SK-N-SH (cell line): Measurements from ENCODE around the gene ASIC4. TPM values are rescaled to one million over a fixed set of nuclear protein-coding genes. Genes with fewer than 3 reads are reported as not detected.

ENCODE experiments used
- CTCF ChIP-seq: fragments of 200-600 bp; sonication (generic); IDR thresholded peaks from 2 replicates; pipeline ENCODE4 v1.6.1; 2017; ENCODE audit warnings: antibody characterized with exemption, mild to moderate bottlenecking, moderate library complexity
- EP300 ChIP-seq, 2 experiments: IDR thresholded peaks; 2 replicates each; pipeline versions ENCODE4 v1.4.0 to v1.6.1; 2012; ENCODE audit warnings: borderline replicate concordance in 1 of 2, low read depth in 1 of 2, low read length in 1 of 2
- EZH2phosphoT487 ChIP-seq: fragments of 200-600 bp; sonication (generic); IDR thresholded peaks from 2 replicates; pipeline ENCODE4 v1.6.1; 2017; ENCODE audit warnings: low read depth, mixed run types, mild to moderate bottlenecking, antibody characterized with exemption, moderate library complexity, borderline replicate concordance
- FOSL2 ChIP-seq: IDR thresholded peaks from 2 replicates; pipeline ENCODE4 v1.4.0; 2012; ENCODE audit warnings: low read depth, mild to moderate bottlenecking, moderate library complexity, borderline replicate concordance
- FOXJ3 ChIP-seq: sonication (generic); formaldehyde crosslinking; IDR thresholded peaks from 2 replicates; pipeline ENCODE4 v1.5.1; 2020; ENCODE audit warnings: mild to moderate bottlenecking, missing genetic modification reagents
- GABPA ChIP-seq: IDR thresholded peaks from 2 replicates; pipeline ENCODE4 v1.4.0; 2012; ENCODE audit warnings: low read depth, mild to moderate bottlenecking
- GATA2 ChIP-seq: sonication (generic); formaldehyde crosslinking; IDR thresholded peaks from 2 replicates; pipeline ENCODE4 v1.5.0; 2020; ENCODE audit warnings: mild to moderate bottlenecking, missing genetic modification reagents
- MAX ChIP-seq: IDR thresholded peaks from 2 replicates; pipeline ENCODE4 v1.4.0; 2012; ENCODE audit warnings: low read depth
- NFIC ChIP-seq: IDR thresholded peaks from 2 replicates; pipeline ENCODE4 v1.4.0; 2012; ENCODE audit warnings: borderline replicate concordance
- NRF1 ChIP-seq: IDR thresholded peaks from 2 replicates; pipeline ENCODE4 v1.6.1; 2012; ENCODE audit warnings: low read depth, mild to moderate bottlenecking, low read length
- POLR2AphosphoS5 ChIP-seq: IDR thresholded peaks from 2 replicates; pipeline ENCODE4 v1.6.1; 2012; ENCODE audit warnings: low read depth, low read length
- RCOR1 ChIP-seq: fragments of 150-350 bp; IDR thresholded peaks from 2 replicates; pipeline ENCODE4 v1.6.1; 2017; ENCODE audit warnings: antibody characterized with exemption, low read length
- RFX5 ChIP-seq: IDR thresholded peaks from 2 replicates; pipeline ENCODE4 v1.6.1; 2012; ENCODE audit warnings: mild to moderate bottlenecking, improper control_type of control experiment, low read length
- RXRA ChIP-seq: IDR thresholded peaks from 2 replicates; pipeline ENCODE4 v1.4.0; 2012; ENCODE audit warnings: low read depth, mild to moderate bottlenecking, borderline replicate concordance
- SIN3A ChIP-seq: IDR thresholded peaks from 2 replicates; pipeline ENCODE4 v1.6.1; 2012; ENCODE audit warnings: low read depth, mild to moderate bottlenecking, low read length, moderate library complexity, borderline replicate concordance
- TAF1 ChIP-seq: IDR thresholded peaks from 2 replicates; pipeline ENCODE4 v1.6.1; 2012; ENCODE audit warnings: low read depth, mild to moderate bottlenecking, low read length, moderate library complexity, borderline replicate concordance
- TCF12 ChIP-seq: IDR thresholded peaks from 2 replicates; pipeline ENCODE4 v1.4.0; 2012
- TEAD4 ChIP-seq: IDR thresholded peaks from 2 replicates; pipeline ENCODE4 v1.4.0; 2012; ENCODE audit warnings: mild to moderate bottlenecking, borderline replicate concordance; ENCODE audit not compliant: insufficient read depth
- USF2 ChIP-seq: fragments of 150-350 bp; IDR thresholded peaks from 2 replicates; pipeline ENCODE4 v1.6.1; 2017; ENCODE audit warnings: antibody characterized with exemption, low read length, low read depth, borderline replicate concordance
- YY1 ChIP-seq: IDR thresholded peaks from 2 replicates; pipeline ENCODE4 v1.4.0; 2012; ENCODE audit warnings: low read depth, mild to moderate bottlenecking
- ZBTB33 ChIP-seq: IDR thresholded peaks from 2 replicates; pipeline ENCODE4 v1.4.0; 2012; ENCODE audit warnings: low read depth, borderline replicate concordance
- polyA plus RNA-seq, 3 experiments: library from polyadenylated mRNA; depleted of rRNA; stranded (reverse); fragments of >200 nt; gene quantifications; 2 replicates each; pipeline ENCODE4 v1.2.3, GENCODE V29; 2012

Gene ASIC4
- polyA plus RNA-seq, 1 of the 3 experiments (the other 2 are of a cell fraction): 0.05 TPM

GRCh38 chr2:219507581-219508443 is 6.5 kb upstream of the ASIC4 start (continued):
- TF ChIP-seq EZH2phosphoT487 (no peak), TCF12 (peak; percentile 10; the same call in 1 of the 2 replicates), MAX (no peak), ZBTB33 (no peak), NRF1 (no peak), FOXJ3 (CRISPR knock-in tag) (peak; percentile 96), NFIC (no peak), EP300 (IDR thresholded peaks at IDR 0.05; ENCODE audit: borderline replicate concordance in 1 of 2, low read depth in 1 of 2, low read length in 1 of 2) (peak in 1 of 2 experiments; percentile 96; a peak in 2 of 4 replicates), GATA2 (peak; percentile 100), POLR2AphosphoS5 (0 out of 2 replicates have a peak, but pooled peaks have one; percentile 18), RXRA (no peak), FOSL2 (no peak), USF2 (no peak), TEAD4 (no peak), RFX5 (no peak), CTCF (no peak), YY1 (no peak), SIN3A (no peak), GABPA (no peak), TAF1 (no peak), RCOR1 (peak; percentile 79)
